ENCODE measurements around the gene MOB1A.

GRCh38 chr2:74162951-74163350, 15.7 kb downstream of the MOB1A start:
- no peak for TF ChIP-seq CTCF (conservative IDR thresholded peaks at IDR 0.05; ENCODE audit: low read depth, low read length)
- TF ChIP-seq EZH2 (IDR thresholded peaks at IDR 0.05; ENCODE audit: borderline replicate concordance, low read depth, low read length, poor library complexity, severe bottlenecking), result no peak

Data from A673 (cell line).